Endodermal cell (in vitro differentiated cells): ENCODE results near the gene PCBD2. TPM values are rescaled to one million over a fixed set of nuclear protein-coding genes. Genes with fewer than 3 reads are reported as not detected.

Experiments used
- DNase-seq: peaks from one replicate; pipeline ENCODE4 v3.0.0-alpha.2; 2017
- H3K27ac ChIP-seq: 2 replicates; pipeline ENCODE4 v1.5.1; 2013; ENCODE audit warnings: mild to moderate bottlenecking, low read depth, low read length, moderate library complexity
- H3K27me3 ChIP-seq: 2 replicates; pipeline ENCODE4 v1.6.1; 2013; ENCODE audit warnings: mild to moderate bottlenecking, low read length, moderate library complexity; ENCODE audit not compliant: insufficient read depth, control insufficient read depth, poor library complexity, severe bottlenecking
- H3K36me3 ChIP-seq: 2 replicates; pipeline ENCODE4 v1.7.0; 2013; ENCODE audit warnings: mild to moderate bottlenecking, low read length, moderate library complexity; ENCODE audit not compliant: control insufficient read depth, insufficient read depth
- H3K4me1 ChIP-seq: one replicate; pipeline ENCODE4 v1.7.0; 2013; ENCODE audit warnings: low read length; ENCODE audit not compliant: control insufficient read depth, insufficient read depth
- H3K4me3 ChIP-seq: 2 replicates; pipeline ENCODE4 v1.5.1; 2013; ENCODE audit warnings: mild to moderate bottlenecking, low read length, moderate library complexity
- H3K9ac ChIP-seq: 2 replicates; pipeline ENCODE4 v1.6.1; 2013; ENCODE audit warnings: mild to moderate bottlenecking, low read length, moderate library complexity; ENCODE audit not compliant: poor library complexity, severe bottlenecking; ENCODE audit errors: extremely low read depth
- H3K9me3 ChIP-seq: 2 replicates; pipeline ENCODE4 v1.6.1; 2013; ENCODE audit warnings: mild to moderate bottlenecking, low read length, moderate library complexity; ENCODE audit not compliant: control insufficient read depth
- H3K27ac Mint-ChIP-seq: 2 replicates; pipeline ENCODE4 v1.8.0; 2020; ENCODE audit warnings: mixed read lengths
- H3K27me3 Mint-ChIP-seq: 2 replicates; pipeline ENCODE4 v1.8.0; 2021; ENCODE audit warnings: mild to moderate bottlenecking, mixed read lengths; ENCODE audit not compliant: insufficient read depth
- H3K36me3 Mint-ChIP-seq: 2 replicates; pipeline ENCODE4 v1.8.0; 2020; ENCODE audit warnings: low read depth, mixed read lengths
- H3K4me1 Mint-ChIP-seq: 2 replicates; pipeline ENCODE4 v1.8.0; 2020; ENCODE audit warnings: mixed read lengths
- H3K4me3 Mint-ChIP-seq: 2 replicates; pipeline ENCODE4 v1.8.0; 2020; ENCODE audit warnings: mild to moderate bottlenecking, moderate library complexity, mixed read lengths
- H3K9me3 Mint-ChIP-seq: 2 replicates; pipeline ENCODE4 v1.8.0; 2020; ENCODE audit warnings: mild to moderate bottlenecking, mixed read lengths
- WGBS, 2 experiments: methylation state at CpG; one replicate each; pipeline versions ENCODE4 v1.1.5 to v1.1.7; 2013; ENCODE audit warnings: missing lambda C conversion rate in 2 of 2, mixed read lengths in 1 of 2; ENCODE audit not compliant: insufficient coverage in 1 of 2, insufficient read length in 1 of 2; 5-methylcytosine and 5-hydroxymethylcytosine counted together
- total RNA-seq, 2 donors: library from RNA; stranded (reverse); fragmentation: NEBNext Ultra II Directional in 1 of 2; extraction: Animal tissue kit (Norgen Biotek cat#: 25700) in 1 of 2; gene quantifications; 2 replicates in 1 of 2; 3 replicates in 1 of 2; pipeline ENCODE4 v1.2.1, GENCODE V29; 2021
- TF ChIP-seq, protein P1 (sequence below): fragments of 200-600 bp; sonication (generic); conservative IDR thresholded peaks from 2 replicates; pipeline ENCODE4 v1.5.0; 2021; ENCODE audit warnings: antibody characterized with exemption, mild to moderate bottlenecking

The PCBD2 gene
- total RNA-seq, 2 donors from 2014 or later = 9.1 to 12.6 TPM

DNA sequence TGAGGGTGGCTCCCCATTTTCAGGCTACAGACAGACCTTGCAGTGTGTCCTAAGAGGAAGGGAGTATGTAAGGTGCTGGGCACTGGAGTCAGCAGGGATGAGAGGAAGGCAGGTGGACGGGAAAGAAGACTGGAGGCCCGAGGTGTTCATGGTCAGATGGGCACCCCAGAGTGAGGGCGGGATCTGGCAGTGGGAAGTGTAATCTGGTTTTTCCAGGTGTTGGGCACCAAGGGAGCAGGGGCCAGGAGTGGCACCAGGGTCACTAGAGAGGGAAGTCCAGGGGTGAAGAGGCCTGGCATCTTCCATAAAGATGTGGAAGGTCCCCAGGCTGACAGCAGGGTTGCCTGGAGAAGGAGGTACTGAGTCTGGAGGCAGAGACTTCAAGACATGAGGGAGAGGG, 99.4 kb downstream of the PCBD2 start:
- Histone ChIP-seq H3K9ac (no peak overlapping the region), H3K36me3 (no peaks in the 10 kb centered on the region), H3K4me3 (no peak overlapping the region), H3K4me1 (no peaks in the 10 kb centered on the region), H3K27ac (no peak overlapping the region), H3K9me3 (no peaks in the 10 kb centered on the region), H3K27me3 (no peaks in the 10 kb centered on the region)
- Mint-ChIP-seq H3K9me3 (peaks cover 2% of the 10 kb centered on the region), H3K4me1 (no peaks in the 10 kb centered on the region), H3K36me3 (no peaks in the 10 kb centered on the region), H3K4me3 (no peak overlapping the region), H3K27ac (no peak overlapping the region), H3K27me3 (peaks cover 12% of the 10 kb centered on the region)
- TF ChIP-seq, protein P1, sequence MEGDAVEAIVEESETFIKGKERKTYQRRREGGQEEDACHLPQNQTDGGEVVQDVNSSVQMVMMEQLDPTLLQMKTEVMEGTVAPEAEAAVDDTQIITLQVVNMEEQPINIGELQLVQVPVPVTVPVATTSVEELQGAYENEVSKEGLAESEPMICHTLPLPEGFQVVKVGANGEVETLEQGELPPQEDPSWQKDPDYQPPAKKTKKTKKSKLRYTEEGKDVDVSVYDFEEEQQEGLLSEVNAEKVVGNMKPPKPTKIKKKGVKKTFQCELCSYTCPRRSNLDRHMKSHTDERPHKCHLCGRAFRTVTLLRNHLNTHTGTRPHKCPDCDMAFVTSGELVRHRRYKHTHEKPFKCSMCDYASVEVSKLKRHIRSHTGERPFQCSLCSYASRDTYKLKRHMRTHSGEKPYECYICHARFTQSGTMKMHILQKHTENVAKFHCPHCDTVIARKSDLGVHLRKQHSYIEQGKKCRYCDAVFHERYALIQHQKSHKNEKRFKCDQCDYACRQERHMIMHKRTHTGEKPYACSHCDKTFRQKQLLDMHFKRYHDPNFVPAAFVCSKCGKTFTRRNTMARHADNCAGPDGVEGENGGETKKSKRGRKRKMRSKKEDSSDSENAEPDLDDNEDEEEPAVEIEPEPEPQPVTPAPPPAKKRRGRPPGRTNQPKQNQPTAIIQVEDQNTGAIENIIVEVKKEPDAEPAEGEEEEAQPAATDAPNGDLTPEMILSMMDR = no peak
- DNase-seq = no peak
- 88 to 96% methylated on average over 3 of the region's 3 CpGs for WGBS, 2 experiments

DNA sequence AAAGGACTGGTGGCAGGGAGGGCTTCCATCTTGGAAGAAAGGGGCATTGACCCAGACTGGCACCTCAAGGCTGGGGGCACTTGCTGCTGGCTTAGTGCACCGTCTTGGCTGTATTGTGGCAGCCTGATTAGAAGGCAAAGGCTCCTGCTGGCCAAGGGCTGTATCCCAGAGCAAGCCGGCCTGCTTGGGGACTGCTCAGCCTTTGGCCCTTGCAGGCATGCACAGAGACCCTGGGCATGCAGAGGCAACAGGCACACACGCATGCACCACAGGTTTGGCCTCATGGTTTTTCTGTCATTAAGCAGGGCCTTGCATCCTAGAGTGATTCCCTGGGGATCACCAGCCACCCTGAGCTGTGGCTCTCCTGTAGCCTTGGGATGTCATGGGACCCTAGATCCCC, 100.1 kb downstream of the PCBD2 start:
- peak overlapping the region; percentile 26 for H3K27ac Mint-ChIP-seq
- TF ChIP-seq, protein P1 = no peak
- no peak overlapping the region for H3K9ac ChIP-seq
- 92 to 95% methylated on average over 3 of the region's 3 CpGs for WGBS, 2 experiments
- H3K4me1 ChIP-seq = no peaks in the 10 kb centered on the region
- DNase-seq = peak; percentile 35
- H3K36me3 ChIP-seq = no peaks in the 10 kb centered on the region
- H3K4me3 Mint-ChIP-seq = no peak overlapping the region
- no peaks in the 10 kb centered on the region for H3K9me3 ChIP-seq
- no peak overlapping the region for H3K4me3 ChIP-seq
- H3K27me3 Mint-ChIP-seq = peaks cover 12% of the 10 kb centered on the region
- H3K9me3 Mint-ChIP-seq = peaks cover 2% of the 10 kb centered on the region
- H3K27ac ChIP-seq = no peak overlapping the region
- no peaks in the 10 kb centered on the region for H3K4me1 Mint-ChIP-seq
- no peaks in the 10 kb centered on the region for H3K27me3 ChIP-seq
- no peaks in the 10 kb centered on the region for H3K36me3 Mint-ChIP-seq

DNA sequence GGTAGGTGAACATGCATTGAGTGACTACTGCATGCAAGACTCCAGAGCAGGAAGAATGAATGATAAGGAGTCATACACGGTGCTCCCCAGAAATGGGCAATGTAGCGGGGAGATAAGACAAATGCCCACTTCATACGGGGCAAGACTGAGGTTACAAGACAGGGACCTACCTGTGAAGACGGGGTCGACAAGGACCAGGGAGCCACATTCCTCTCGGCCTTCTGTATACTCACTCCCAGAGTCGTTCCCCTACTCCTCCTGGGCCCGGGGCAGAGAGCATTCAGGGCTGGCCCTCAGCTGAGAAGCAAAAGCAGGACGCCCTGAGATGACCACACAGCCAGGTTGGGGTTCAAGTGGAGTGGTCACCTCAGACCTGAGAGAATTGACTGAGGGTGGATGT, 102.4 kb downstream of the PCBD2 start:
- no peak overlapping the region for H3K27ac Mint-ChIP-seq
- no peak overlapping the region for H3K4me3 ChIP-seq

More for the DNA sequence above, 102.4 kb downstream of the PCBD2 start:
- H3K4me1 Mint-ChIP-seq = no peaks in the 10 kb centered on the region
- peak; percentile 19 for DNase-seq
- H3K27me3 Mint-ChIP-seq = peaks cover 4% of the 10 kb centered on the region
- H3K36me3 Mint-ChIP-seq = no peaks in the 10 kb centered on the region
- TF ChIP-seq, protein P1 = no peak
- Histone ChIP-seq H3K9me3 (no peaks in the 10 kb centered on the region), H3K27ac (no peak overlapping the region), H3K9ac (no peak overlapping the region), H3K4me1 (no peaks in the 10 kb centered on the region), H3K36me3 (no peaks in the 10 kb centered on the region), H3K27me3 (no peaks in the 10 kb centered on the region)
- H3K4me3 Mint-ChIP-seq = no peak overlapping the region
- 91 to 100% methylated on average over 5 to 9 of the region's 9 CpGs for WGBS, 2 experiments
- H3K9me3 Mint-ChIP-seq = peaks cover 2% of the 10 kb centered on the region
